HG03520 (cell line): Measurements from ENCODE around the gene SEPHS2.
"Not testable (repeated sequence)": the region's sequence is repeated elsewhere in the genome, so short reads cannot be mapped to it uniquely, and the experiment has no call there.

Source experiments
- ATAC-seq: cut with Tn5 transposase; IDR thresholded peaks from one replicate; pipeline ENCODE4 v1.9.1; 2021; ENCODE audit warnings: mild to moderate bottlenecking, moderate library complexity; ENCODE audit not compliant: unreplicated experiment

The SEPHS2 gene

DNA sequence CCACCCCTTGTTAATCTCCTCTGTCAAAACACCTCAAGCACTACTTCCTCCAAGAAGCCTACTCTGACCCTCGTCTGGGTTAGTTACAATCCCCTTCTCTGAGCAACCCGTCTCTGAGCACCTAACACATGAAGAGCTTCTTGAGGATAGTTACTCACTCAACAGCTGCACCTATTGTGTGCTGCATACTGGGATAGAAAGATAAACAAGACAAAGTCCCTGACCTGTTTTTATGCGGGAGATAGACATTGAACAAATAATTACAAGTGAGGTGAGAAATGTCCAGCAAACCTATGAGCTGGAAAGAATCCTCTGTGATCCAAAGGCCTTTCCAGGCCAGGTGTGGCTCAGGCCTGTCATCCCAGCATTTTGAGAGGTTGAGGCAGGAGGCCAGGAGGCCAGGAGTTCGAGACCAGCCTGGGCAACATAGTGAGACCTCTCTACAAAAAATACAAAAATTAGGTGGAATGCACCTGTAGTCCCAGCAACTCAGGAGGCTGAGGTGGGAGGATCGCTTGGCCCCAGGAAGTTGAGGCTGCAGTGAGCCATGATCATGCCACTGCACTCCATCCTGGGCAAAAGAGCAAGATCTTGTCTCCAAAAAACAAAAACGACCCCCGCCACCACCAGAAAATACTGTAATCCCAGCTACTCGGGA lies 43.8 kb downstream of the SEPHS2 start:
- ATAC-seq, result no peak

DNA sequence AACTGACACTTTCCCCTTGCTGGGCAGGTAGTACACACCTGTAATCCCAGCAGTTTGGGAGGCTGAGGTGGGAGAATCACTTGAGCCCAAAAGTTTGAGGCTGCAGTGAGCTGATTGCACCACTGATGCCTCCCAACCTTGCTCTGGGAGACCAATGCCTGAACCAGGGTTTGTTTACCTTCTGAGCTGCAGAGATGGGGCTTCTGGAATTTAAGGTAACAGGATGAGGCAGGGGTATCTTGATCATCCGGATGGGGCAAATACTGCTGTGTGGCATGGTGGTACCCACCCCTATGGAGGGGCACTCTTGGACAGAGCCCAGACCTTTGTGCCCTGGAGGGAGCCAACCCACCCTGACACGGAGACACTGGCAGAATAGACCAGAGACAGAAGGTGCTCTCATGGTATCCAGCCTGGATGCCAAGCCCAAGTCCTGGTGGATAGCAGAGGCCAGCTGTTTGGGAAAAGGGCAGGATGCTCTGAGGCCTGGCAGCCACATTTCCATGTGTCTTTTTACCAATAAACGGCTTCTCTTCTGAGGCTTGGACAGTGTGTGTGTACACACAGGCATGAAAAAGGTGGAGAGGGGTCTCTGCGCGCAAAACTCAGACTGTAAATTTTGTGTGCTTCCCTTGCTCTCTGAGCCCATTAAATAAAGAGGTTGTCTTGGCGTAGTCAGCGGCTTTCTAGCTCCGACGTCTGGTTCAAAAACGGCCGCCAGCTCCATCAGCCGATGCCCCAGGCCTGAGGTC lies 46.1 kb downstream of the SEPHS2 start:
- no peak for ATAC-seq

DNA sequence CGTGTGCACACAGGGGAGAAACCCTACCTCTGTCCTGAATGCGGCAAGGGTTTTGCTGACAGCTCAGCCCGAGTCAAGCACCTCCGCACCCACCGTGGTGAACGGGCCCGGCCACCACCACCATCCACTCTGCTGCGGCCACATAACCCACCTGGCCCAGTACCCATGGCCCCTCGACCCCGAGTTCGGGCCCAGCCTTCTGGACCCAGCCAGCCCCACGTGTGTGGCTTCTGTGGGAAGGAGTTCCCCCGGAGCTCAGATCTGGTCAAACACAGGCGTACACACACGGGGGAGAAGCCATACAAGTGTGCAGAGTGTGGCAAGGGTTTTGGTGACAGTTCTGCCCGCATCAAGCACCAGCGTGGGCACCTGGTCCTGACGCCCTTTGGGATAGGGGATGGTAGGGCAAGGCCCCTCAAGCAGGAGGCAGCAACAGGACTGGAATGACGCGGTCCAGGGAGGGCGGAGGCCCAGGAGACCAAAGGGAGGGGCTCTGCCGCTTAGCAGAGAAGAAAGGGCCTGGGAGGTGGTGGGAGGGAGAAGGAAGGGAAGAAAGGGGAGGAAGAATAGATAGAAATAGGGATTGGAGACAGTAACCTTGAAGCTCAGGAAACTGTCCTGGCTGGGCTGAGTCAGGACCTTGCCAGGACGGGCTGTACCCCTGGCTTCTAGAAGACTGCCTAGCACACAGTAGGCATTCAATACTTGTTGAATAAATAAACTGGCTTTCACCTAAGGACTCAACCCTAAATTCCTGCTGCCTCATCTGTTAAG lies 46.8 kb downstream of the SEPHS2 start:
- ATAC-seq, result no peak

DNA sequence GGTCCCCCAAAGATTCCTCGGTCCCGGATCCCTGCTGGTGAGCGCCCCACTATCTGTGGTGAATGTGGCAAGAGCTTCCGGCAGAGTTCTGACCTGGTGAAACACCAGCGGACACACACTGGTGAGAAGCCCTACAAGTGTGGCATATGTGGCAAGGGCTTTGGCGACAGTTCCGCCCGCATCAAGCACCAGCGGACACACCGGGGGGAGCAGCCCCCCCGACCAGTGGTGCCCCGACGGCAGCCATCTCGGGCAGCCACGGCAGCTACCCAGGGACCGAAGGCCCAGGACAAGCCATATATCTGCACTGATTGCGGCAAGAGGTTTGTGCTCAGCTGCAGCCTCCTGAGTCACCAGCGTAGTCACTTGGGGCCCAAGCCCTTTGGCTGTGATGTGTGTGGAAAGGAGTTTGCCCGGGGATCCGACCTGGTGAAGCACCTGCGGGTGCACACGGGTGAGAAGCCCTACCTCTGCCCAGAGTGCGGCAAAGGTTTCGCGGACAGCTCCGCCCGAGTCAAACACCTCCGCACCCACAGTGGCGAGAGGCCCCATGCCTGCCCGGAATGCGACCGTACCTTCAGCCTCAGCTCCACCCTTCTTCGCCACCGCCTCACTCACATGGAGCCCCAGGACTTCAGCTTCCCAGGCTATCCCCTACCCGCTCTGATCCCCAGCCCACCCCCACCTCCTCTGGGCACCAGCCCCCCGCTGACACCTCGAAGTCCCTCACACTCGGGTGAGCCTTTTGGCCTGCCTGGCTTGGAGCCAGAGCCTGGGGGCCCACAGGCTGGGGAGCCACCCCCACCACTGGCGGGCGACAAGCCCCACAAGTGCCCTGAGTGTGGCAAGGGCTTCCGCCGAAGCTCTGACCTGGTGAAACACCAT lies 47.7 kb downstream of the SEPHS2 start:
- no peak for ATAC-seq

DNA sequence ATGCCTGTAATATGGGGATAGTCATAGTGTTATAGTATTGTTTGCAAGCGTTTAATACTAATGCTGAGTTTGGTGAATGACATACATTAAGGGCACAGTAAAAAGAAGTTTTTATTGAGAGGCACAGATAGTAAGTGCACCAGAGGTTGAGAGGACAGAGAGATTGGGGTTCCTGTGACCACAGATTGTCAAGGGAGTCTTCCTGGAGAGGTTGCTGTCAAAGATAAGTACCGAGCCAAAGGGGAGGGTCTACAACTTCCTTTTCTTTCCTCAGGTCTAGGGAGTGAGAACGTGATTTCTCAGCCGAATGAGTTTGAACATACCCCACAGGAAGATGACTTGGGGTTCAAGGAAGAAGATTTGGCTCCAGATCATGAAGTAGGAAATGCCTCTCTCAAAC lies 48.6 kb downstream of the SEPHS2 start:
- ATAC-seq, result no peak

DNA sequence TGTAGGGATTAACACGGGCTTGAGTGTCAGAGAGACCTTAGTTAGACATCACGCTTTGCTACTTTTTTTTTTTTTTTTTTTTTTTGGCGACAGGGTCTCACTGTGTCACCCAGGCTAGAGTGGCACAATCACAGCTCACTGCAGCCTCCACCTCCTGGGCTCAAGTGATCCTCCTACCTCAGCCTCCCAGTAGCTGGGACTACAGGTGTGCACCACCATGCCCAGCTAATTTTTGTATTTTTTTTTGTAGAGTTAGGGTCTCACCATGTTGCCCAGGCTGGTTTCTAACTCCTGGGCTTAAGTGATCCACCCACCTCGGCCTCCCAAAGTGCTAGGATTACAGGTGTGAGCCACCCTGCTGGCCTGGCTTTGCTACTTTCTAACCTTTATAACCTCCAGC lies 49.0 kb downstream of the SEPHS2 start:
- ATAC-seq, result not testable (repeated sequence)

DNA sequence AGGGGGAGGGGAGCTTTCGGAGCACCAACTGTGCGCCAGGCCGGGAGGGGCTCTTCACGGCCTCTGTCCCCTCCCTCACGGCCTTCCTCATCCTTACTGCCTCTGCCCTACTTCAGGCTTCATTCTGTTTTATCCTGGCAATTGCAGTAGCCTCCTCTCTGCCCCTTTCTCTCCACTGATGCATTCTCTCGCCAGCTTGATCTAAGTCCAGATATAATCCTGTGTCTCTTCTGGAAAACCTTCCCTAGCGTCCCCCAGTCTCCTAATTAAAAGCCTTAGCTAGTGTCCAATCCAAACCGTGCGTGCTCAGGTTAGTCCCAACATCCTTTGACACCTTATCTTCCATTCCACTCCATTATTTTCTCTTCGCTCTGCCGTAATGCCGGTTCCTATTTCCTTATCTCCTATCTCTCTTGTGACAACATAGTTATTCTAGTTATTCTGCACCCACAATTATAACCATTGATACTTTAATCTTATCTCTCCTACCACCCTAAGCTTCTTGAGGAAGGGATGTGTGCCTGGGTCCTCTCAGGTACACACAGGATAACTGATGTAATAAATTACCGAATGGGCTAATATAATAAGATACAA lies 49.6 kb downstream of the SEPHS2 start:
- ATAC-seq, result no peak

DNA sequence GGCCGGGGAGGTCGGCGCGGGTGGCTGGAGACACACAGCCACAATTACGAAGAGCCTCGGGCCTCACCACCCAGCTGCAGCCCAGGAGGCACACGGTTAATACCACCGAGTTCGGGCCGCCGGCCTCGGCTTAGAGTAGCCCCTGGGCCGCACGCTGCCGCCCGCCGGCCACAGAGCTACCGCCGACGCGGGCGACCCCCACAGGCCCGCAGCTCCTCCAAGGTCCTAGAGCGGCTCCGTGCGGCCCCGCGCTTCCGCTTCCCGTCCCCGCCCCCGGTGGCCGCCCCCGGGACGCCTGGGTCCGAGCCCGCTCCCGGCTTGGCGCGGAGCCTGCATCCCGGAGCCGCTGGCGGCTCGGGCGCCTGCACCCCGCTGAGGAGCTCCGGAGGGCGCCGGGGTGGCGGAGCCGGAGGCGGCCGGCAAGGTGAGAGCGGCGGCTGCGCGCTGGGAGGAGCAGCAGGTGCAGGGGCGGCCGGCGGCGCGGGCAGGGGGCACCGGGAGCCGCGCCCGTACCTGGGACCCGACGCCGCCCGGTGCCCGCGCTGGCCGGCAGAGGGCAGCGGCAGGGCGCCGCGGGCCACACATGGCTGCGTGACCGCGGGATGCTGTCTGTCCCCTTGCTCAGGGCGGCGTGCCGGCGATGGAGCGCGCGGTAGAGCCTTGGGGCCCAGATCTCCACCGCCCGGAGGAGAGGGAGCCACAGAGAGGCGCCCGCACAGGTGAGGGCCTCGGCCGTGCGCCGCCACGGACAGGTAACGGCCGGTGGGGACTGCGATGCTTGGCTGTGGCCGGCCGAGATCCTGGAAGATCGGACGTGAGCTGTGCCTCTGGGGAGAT lies 50.3 kb downstream of the SEPHS2 start, which contains the start of gene ZNF48:
Gene ZNF48, plus strand, starts transcription at position 266 of the 837 bp plus-strand sequence. Its CDS starts 375 bp downstream, at position 641.
- ATAC-seq, result peak; percentile 36

DNA sequence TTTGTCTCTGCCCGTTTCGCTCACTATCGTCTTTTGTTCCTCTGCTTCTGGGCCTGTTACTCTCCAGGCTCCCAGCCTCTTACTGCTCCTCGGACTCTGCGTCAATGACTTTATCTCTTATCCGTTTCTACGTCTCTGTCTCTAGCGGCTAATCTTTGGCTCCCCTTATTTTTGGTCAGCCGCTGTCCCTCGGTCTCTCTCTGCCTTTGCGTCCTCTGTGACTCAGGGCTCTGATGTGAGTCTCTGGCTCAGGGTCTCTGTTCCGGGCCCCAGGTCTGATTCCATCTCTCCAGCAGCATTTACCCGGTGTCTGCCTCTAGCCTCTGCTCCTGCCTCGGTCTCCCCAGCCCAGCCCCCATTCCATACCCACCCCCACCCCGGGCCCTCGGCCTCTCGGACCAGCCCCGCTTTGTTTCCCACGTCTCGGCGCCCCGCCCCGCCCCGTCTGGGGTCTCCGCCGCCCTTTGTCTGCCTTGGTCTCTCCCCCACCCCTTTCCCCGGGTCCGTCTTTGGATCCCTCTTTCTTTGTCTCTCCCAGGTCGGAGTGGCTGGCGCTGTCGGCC lies 51.0 kb downstream of the SEPHS2 start:
- ATAC-seq, result no peak
